Heart right ventricle (tissue), 16 donors: ENCODE results near the gene ZMIZ1. TPM values are rescaled to one million over a fixed set of nuclear protein-coding genes. Genes with fewer than 3 reads are reported as not detected.

ENCODE experiments used
- ATAC-seq, 8 donors: fragments of 200-7000 bp; cut with Tn5 transposase; one replicate each; pipeline ENCODE4 v1.9.1; 2020; ENCODE audit warnings: mild to moderate bottlenecking in 8 of 8, moderate library complexity in 8 of 8, moderate number of reproducible peaks in 1 of 8
- DNase-seq, 2 donors: peaks; one replicate each; pipeline ENCODE4 v3.0.0-alpha.2; 2020
- H3K27ac ChIP-seq, 10 donors: fragments of 200-600 bp; sonication (generic) in 2 of 10; one replicate each; pipeline versions ENCODE4 v1.5.0 to v1.8.0; 2020 to 2022; ENCODE audit warnings: mild to moderate bottlenecking in 3 of 10
- H3K27me3 ChIP-seq, 7 donors: fragments of 200-600 bp; one replicate each; pipeline ENCODE4 v1.8.0; 2021 to 2022; ENCODE audit warnings: mild to moderate bottlenecking in 2 of 7
- H3K36me3 ChIP-seq, 9 donors: fragments of 200-600 bp; sonication (generic) in 1 of 9; one replicate each; pipeline versions ENCODE4 v1.5.0 to v1.8.0; 2020 to 2022; ENCODE audit warnings: mild to moderate bottlenecking in 2 of 9
- H3K4me1 ChIP-seq, 9 donors: fragments of 200-600 bp; sonication (generic) in 1 of 9; one replicate each; pipeline versions ENCODE4 v1.5.0 to v1.8.0; 2020 to 2022; ENCODE audit warnings: mild to moderate bottlenecking in 4 of 9
- H3K4me3 ChIP-seq, 10 donors: fragments of 200-600 bp; sonication (generic) in 2 of 10; one replicate each; pipeline versions ENCODE4 v1.5.0 to v1.8.0; 2020 to 2022; ENCODE audit warnings: mild to moderate bottlenecking in 7 of 10, moderate library complexity in 2 of 10
- H3K9me3 ChIP-seq, 11 donors: fragments of 200-600 bp in 10 of 11; sonication (generic) in 2 of 11; one replicate each; pipeline versions ENCODE4 v1.5.0 to v1.8.0; 2013 to 2022; ENCODE audit warnings: mild to moderate bottlenecking in 2 of 11, control low read depth in 1 of 11, moderate library complexity in 1 of 11
- CTCF ChIP-seq, 9 donors: fragments of 200-600 bp; sonication (generic) in 2 of 9; IDR thresholded peaks; one replicate each; pipeline versions ENCODE4 v1.5.0 to v1.8.0; 2021 to 2022; ENCODE audit warnings: antibody characterized with exemption in 9 of 9, mild to moderate bottlenecking in 5 of 9, moderate library complexity in 1 of 9
- WGBS, 2 donors: extraction: QIAGEN DNeasy Blood & Tissue Kit; methylation state at CpG; one replicate each; pipeline ENCODE4 v1.1.7; 2013; ENCODE audit warnings: inconsistent platforms in 1 of 2; 5-methylcytosine and 5-hydroxymethylcytosine counted together
- intact Hi-C, 10 donors: fragments of 100-400 bp; cut with DNase I; formaldehyde crosslinking; loops; one replicate each; pipeline versions ENCODE4 v1.11.1 to v1.14.2; 2022
- polyA plus RNA-seq, 2 donors: library from polyadenylated mRNA; stranded (reverse); fragments of 200-250 nt; gene quantifications; one replicate each; pipeline ENCODE4 v1.2.3, GENCODE V29; 2013
- total RNA-seq, 10 donors: library from RNA; stranded (reverse); fragmentation: NEBNext Ultra II Directional in 3 of 10; extraction: Animal tissue kit (Norgen Biotek cat#: 25700) in 3 of 10; gene quantifications; one replicate each; pipeline versions ENCODE4 v1.2.1 to v1.2.4, GENCODE V29; 2021 to 2023
- donor health status: Arrhythmogenic right ventricular cardiomyopathy.
- donor health status: ischemic (EF 13 %, LVEDD 7.1; RV severe dilation, severe dysfunction).
- donor health status: healthy with polysubstance abuse.
- donor health status: DM: no; HTN: yes; CAD: no.
- donor health status: DM: no; HTN: no; CAD: no.
- donor health status: ischemic (EF 25% LVEDD 6.9; RV normal size, moderate dysfunction).
- donor health status: ischemic (EF 25% LVEDD 5.7; RV mildly dilated, moderate dysfunction).
- donor health status: healthy.
- donor health status: DM: yes; HTN: yes; CAD: no.
- donor health status: Ischemic cardiomyopathy.
- donor health status: ischemic (EF 35%, LVEDD 5.7; RV mildly dilated, moderate dysfunction).
- donor health status: nonischemic (EF 11% LVEDD 7.7; RV severe dilation, severe dysfunction).
- donor health status: DM: yes; HTN: yes; CAD: no.
- donor health status: PGD.
- donor health status: ischemic (EF 29% LVEDD 5.4; RV normal size, mild dysfunction).
- donor health status: nonischemic (EF 23%, LVEDD 6.1; RV moderate dilation, normal function).

The ZMIZ1 gene
- total and polyA plus RNA-seq, 12 donors = 24.2 to 61.5 (median 49.8) TPM

GRCh38 chr10:79187121-79187940, 118.6 kb downstream of the ZMIZ1 start:
- peaks cover 0 to 6% (median 0%) of the 10 kb centered on the region in 11 donors for H3K9me3 ChIP-seq
- no peaks in the 10 kb centered on the region for H3K27me3 ChIP-seq
- intact Hi-C loops = loop anchor here in 1 of 10 donors (10.0 kb wide), 1 partner anchor 213 kb away; no protein-coding TSS in a partner anchor
- 88 to 89% methylated on average over 15 of the region's 15 CpGs for WGBS, 2 donors
- peaks cover 0 to 25% (median 8%) of the 10 kb centered on the region in 9 donors for H3K36me3 ChIP-seq
- H3K4me3 ChIP-seq = no peak overlapping the region
- H3K27ac ChIP-seq = peak overlapping the region in 4 of 10 donors; percentile 35 to 91 (median 62)
- DNase-seq (no peak), ATAC-seq (no peak)
- H3K4me1 ChIP-seq = peaks cover 67 to 100% (median 98%) of the 10 kb centered on the region in 9 donors
- TF ChIP-seq CTCF (IDR thresholded peaks at IDR 0.05) = no peak

- intact Hi-C loops = loop anchor here in 1 of 10 donors (10.0 kb wide), 1 partner anchor 214 kb away; no protein-coding TSS in a partner anchor
- DNase-seq = no peak
- Histone ChIP-seq H3K4me3 (no peak overlapping the region), H3K4me1 (peaks cover 68 to 100% (median 93%) of the 10 kb centered on the region in 9 donors), H3K27me3 (no peaks in the 10 kb centered on the region), H3K36me3 (peaks cover 0 to 26% (median 8%) of the 10 kb centered on the region in 9 donors), H3K27ac (peak overlapping the region in 6 of 10 donors; percentile 3 to 85 (median 10)), H3K9me3 (peaks cover 0 to 6% (median 0%) of the 10 kb centered on the region in 11 donors)
- whole genome bisulfite sequencing, 2 donors = 57 to 60% methylated on average over 14 of the region's 14 CpGs
- ATAC-seq = peak in 1 of 8 donors; percentile 21
- no peak for TF ChIP-seq CTCF (IDR thresholded peaks at IDR 0.05)
Measured at GRCh38 chr10:79188154-79188965, 119.6 kb downstream of the ZMIZ1 start.

GRCh38 chr10:79189181-79189580, 120.4 kb downstream of the ZMIZ1 start:
- TF ChIP-seq CTCF (IDR thresholded peaks at IDR 0.05) = no peak
- DNase-seq (no peak), ATAC-seq (no peak)
- intact Hi-C loops = loop anchor here in 1 of 10 donors (10.0 kb wide), 1 partner anchor 214 kb away; no protein-coding TSS in a partner anchor
- Histone ChIP-seq H3K9me3 (peaks cover 0 to 6% (median 0%) of the 10 kb centered on the region in 11 donors), H3K36me3 (peaks cover 0 to 35% (median 8%) of the 10 kb centered on the region in 9 donors), H3K4me3 (no peak overlapping the region), H3K4me1 (peaks cover 60 to 100% (median 87%) of the 10 kb centered on the region in 9 donors), H3K27ac (peak overlapping the region in 4 of 10 donors; percentile 4 to 85 (median 10)), H3K27me3 (no peaks in the 10 kb centered on the region)
- 91 to 92% methylated on average over 4 of the region's 4 CpGs for whole genome bisulfite sequencing, 2 donors
